Measurements from ENCODE around the gene C1orf122. TPM values are rescaled to one million over a fixed set of nuclear protein-coding genes. Genes with fewer than 3 reads are reported as not detected.

Gene C1orf122
- polyA plus RNA-seq, 3 donors, result 15.5 to 29.5 (median 22.9) TPM

DNA sequence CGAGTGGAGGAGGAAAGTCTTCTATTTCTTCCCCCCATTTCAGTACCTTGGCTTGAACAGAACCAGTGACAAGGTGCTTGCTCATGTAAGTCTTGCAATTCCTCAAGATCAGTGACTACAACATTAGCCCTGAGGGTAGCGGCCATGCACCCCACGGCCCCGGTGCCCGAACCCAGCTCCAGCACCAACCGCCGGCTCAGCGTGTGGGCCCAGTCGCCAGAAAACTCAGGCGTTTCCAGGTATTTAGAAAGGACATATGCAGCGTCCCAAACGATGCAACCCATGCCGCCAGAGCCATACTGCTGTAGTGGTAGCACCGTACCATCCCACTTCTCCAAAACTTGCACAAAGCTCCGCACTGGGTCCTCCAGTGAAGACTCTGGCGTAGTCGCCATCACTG, 25.1 kb upstream of the C1orf122 start:
- no peak for TF ChIP-seq CTCF (IDR thresholded peaks at IDR 0.05)
- Histone ChIP-seq H3K9ac (ENCODE audit: insufficient read depth, low read length, poor library complexity, severe bottlenecking) (no peak overlapping the region), H3K36me3 (replicated peaks in 1 of 2; ENCODE audit: control insufficient read depth in 1 of 2, insufficient read depth in 2 of 2, low read length in 2 of 2) (no peaks in the 10 kb centered on the region), H3K9me3 (replicated peaks in 1 of 2; ENCODE audit: control insufficient read depth in 1 of 2, insufficient read depth in 1 of 2, low read length in 2 of 2) (no peaks in the 10 kb centered on the region), H4K20me1 (ENCODE audit: insufficient read depth, low read length) (no peaks in the 10 kb centered on the region), H2AFZ (ENCODE audit: insufficient read depth, low read depth, low read length, poor library complexity, severe bottlenecking) (no peak overlapping the region), H3K4me1 (ENCODE audit: control insufficient read depth in 1 of 2, insufficient read depth in 2 of 2, low read length in 2 of 2) (no peaks in the 10 kb centered on the region), H3K4me2 (replicated peaks; ENCODE audit: extremely low read depth, low read length, poor library complexity, severe bottlenecking) (no peak overlapping the region), H3K79me2 (ENCODE audit: insufficient read depth, low read length) (no peaks in the 10 kb centered on the region), H3K27ac (ENCODE audit: low read depth in 1 of 2, low read length in 2 of 2) (no peak overlapping the region), H3K27me3 (ENCODE audit: control insufficient read depth in 2 of 2, insufficient read depth in 2 of 2, low read length in 2 of 2) (no peaks in the 10 kb centered on the region), H3K4me3 (replicated peaks in 1 of 3; ENCODE audit: low read depth in 2 of 3, low read length in 3 of 3) (no peak overlapping the region)
- DNase-seq, result no peak
- H3K36me3 Mint-ChIP-seq, result no peaks in the 10 kb centered on the region
- intact Hi-C loops (cut with micrococcal nuclease), result no loop called here
- no peak overlapping the region for H3K27ac Mint-ChIP-seq
- H3K27me3 Mint-ChIP-seq (ENCODE audit: low read depth in 3 of 3), result peaks cover 14 to 38% (median 24%) of the 10 kb centered on the region in 3 donors
- 80% methylated on average over 11 of the region's 17 CpGs for WGBS (ENCODE audit: insufficient coverage)
- H3K4me1 Mint-ChIP-seq, result peaks cover 4% of the 10 kb centered on the region
- H3K4me3 Mint-ChIP-seq, result no peak overlapping the region
- H3K9me3 Mint-ChIP-seq, result peaks cover 0 to 2% (median 0%) of the 10 kb centered on the region in 7 donors

- no peak overlapping the region for H3K9ac ChIP-seq (ENCODE audit: insufficient read depth, low read length, poor library complexity, severe bottlenecking)
- H3K36me3 ChIP-seq (replicated peaks in 1 of 2; ENCODE audit: control insufficient read depth in 1 of 2, insufficient read depth in 2 of 2, low read length in 2 of 2), result no peaks in the 10 kb centered on the region
- DNase-seq, result no peak
- WGBS (ENCODE audit: insufficient coverage), result 53% methylated on average over 26 of the region's 36 CpGs
- H3K4me1 ChIP-seq (ENCODE audit: control insufficient read depth in 1 of 2, insufficient read depth in 2 of 2, low read length in 2 of 2), result peaks cover 3 to 12% of the 10 kb centered on the region in 2 donors
- peaks cover 0 to 3% of the 10 kb centered on the region in 2 donors for H3K9me3 ChIP-seq (replicated peaks in 1 of 2; ENCODE audit: control insufficient read depth in 1 of 2, insufficient read depth in 1 of 2, low read length in 2 of 2)
- peaks cover 25 to 56% of the 10 kb centered on the region in 2 donors for H3K27me3 ChIP-seq (ENCODE audit: control insufficient read depth in 2 of 2, insufficient read depth in 2 of 2, low read length in 2 of 2)
- Mint-ChIP-seq H3K36me3 (peaks cover 0 to 1% of the 10 kb centered on the region in 2 donors), H3K4me1 (peaks cover 20% of the 10 kb centered on the region), H3K27ac (no peak overlapping the region), H3K4me3 (peak overlapping the region; percentile 48 to 53), H3K27me3 (ENCODE audit: low read depth in 3 of 3) (peaks cover 52 to 70% (median 55%) of the 10 kb centered on the region in 3 donors), H3K9me3 (peaks cover 0 to 11% (median 4%) of the 10 kb centered on the region in 7 donors)
- no peak overlapping the region for H3K4me3 ChIP-seq (replicated peaks in 1 of 3; ENCODE audit: low read depth in 2 of 3, low read length in 3 of 3)
- H3K79me2 ChIP-seq (ENCODE audit: insufficient read depth, low read length), result no peaks in the 10 kb centered on the region
- H3K4me2 ChIP-seq (replicated peaks; ENCODE audit: extremely low read depth, low read length, poor library complexity, severe bottlenecking), result peak overlapping the region; percentile 69
- H4K20me1 ChIP-seq (ENCODE audit: insufficient read depth, low read length), result no peaks in the 10 kb centered on the region
- H3K27ac ChIP-seq (ENCODE audit: low read depth in 1 of 2, low read length in 2 of 2), result no peak overlapping the region
- TF ChIP-seq CTCF (IDR thresholded peaks at IDR 0.05), result no peak
- intact Hi-C loops (cut with micrococcal nuclease), result no loop called here
- H2AFZ ChIP-seq (ENCODE audit: insufficient read depth, low read depth, low read length, poor library complexity, severe bottlenecking), result no peak overlapping the region
Observed at GRCh38 chr1:37792943-37793686, 14.5 kb upstream of the C1orf122 start.
